PC-9 (cell line): ENCODE results near the gene WDR20.

Experiments used
- EZH2 ChIP-seq: fragments of 200-600 bp; sonication (generic); IDR thresholded peaks from 2 replicates; pipeline ENCODE4 v1.8.0; 2017; ENCODE audit warnings: antibody characterized with exemption, low read depth
- TF ChIP-seq, protein P1 (sequence below): fragments of 200-600 bp; sonication (generic); conservative IDR thresholded peaks from 2 replicates; pipeline ENCODE4 v1.6.1; 2017; ENCODE audit warnings: mixed run types, antibody characterized with exemption, mild to moderate bottlenecking, moderate library complexity

DNA sequence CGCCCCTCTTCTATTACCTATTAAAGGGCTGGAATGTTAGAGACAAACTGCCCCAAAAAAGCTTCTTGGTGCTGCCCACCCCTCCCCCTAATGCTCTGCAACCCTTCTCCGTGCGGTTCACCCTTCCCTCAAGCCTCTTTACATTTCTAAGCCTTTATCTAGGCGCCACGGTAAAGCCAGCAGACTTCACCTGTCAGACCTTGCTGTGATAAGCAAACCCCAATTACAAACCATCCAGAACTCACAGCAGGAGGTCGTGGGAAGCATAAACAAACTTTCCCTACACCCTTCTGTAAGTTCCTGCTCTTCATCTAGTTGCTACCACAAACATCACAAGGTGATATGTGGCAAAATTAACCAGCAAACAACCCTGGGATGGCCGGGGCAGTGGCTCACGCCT, 108.4 kb downstream of the WDR20 start:
- TF ChIP-seq, protein P1, sequence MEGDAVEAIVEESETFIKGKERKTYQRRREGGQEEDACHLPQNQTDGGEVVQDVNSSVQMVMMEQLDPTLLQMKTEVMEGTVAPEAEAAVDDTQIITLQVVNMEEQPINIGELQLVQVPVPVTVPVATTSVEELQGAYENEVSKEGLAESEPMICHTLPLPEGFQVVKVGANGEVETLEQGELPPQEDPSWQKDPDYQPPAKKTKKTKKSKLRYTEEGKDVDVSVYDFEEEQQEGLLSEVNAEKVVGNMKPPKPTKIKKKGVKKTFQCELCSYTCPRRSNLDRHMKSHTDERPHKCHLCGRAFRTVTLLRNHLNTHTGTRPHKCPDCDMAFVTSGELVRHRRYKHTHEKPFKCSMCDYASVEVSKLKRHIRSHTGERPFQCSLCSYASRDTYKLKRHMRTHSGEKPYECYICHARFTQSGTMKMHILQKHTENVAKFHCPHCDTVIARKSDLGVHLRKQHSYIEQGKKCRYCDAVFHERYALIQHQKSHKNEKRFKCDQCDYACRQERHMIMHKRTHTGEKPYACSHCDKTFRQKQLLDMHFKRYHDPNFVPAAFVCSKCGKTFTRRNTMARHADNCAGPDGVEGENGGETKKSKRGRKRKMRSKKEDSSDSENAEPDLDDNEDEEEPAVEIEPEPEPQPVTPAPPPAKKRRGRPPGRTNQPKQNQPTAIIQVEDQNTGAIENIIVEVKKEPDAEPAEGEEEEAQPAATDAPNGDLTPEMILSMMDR = no peak
- no peak for TF ChIP-seq EZH2
